Neural progenitor cell (in vitro differentiated cells): ENCODE data around the gene FSTL4.

Experiments
- EZH2phosphoT487 ChIP-seq: fragments of 200-600 bp; sonication (generic); IDR thresholded peaks from 2 replicates; pipeline ENCODE4 v1.6.1; 2017; ENCODE audit warnings: antibody characterized with exemption
- TF ChIP-seq, protein P1 (sequence below): fragments of 200-600 bp; sonication (generic); IDR thresholded peaks from 2 replicates; pipeline ENCODE4 v1.5.1; 2017; ENCODE audit warnings: antibody characterized with exemption, mild to moderate bottlenecking

DNA sequence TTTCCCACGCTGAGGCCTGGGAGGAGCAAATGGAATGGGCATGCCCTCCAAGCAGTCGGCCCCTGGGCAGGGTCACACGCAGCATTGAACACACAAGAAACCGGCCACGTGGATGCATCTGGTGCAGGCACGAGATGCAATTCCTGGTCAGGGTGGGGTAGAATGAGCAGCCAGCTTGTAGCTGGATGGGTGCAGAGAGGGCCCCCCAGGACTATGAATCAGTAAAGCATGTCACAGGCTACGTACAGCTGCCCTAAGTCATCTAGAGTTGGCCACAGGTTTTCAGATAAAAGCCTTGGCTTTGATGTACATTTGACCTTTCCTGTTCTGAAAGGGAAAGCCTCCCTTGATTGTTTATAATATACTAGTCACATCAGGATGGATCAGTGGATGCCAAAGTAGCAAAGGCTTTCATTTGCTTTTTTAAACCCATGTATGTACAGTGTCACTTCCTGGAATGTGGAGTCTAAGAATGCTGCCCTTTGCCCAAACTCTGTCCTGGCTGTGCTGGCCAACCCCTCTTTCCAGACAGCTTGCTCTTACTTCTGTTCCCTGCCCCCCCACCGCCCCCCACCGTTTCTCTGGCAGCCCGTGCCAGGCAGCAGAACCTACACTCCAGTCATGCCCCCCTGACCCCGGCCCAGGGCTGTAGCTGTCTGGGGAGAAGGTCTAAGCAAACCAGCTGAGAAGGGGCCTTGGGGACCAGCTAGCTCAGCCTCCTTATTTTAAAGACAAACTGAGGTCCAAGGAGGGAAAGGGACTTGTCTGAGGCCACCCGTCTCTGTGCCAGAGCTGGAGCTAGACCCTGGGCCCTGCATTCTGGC, 391.3 kb downstream of the FSTL4 start:
- TF ChIP-seq, protein P1, sequence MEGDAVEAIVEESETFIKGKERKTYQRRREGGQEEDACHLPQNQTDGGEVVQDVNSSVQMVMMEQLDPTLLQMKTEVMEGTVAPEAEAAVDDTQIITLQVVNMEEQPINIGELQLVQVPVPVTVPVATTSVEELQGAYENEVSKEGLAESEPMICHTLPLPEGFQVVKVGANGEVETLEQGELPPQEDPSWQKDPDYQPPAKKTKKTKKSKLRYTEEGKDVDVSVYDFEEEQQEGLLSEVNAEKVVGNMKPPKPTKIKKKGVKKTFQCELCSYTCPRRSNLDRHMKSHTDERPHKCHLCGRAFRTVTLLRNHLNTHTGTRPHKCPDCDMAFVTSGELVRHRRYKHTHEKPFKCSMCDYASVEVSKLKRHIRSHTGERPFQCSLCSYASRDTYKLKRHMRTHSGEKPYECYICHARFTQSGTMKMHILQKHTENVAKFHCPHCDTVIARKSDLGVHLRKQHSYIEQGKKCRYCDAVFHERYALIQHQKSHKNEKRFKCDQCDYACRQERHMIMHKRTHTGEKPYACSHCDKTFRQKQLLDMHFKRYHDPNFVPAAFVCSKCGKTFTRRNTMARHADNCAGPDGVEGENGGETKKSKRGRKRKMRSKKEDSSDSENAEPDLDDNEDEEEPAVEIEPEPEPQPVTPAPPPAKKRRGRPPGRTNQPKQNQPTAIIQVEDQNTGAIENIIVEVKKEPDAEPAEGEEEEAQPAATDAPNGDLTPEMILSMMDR, result no peak
- TF ChIP-seq EZH2phosphoT487, result no peak
